HEK293 (cell line): ENCODE results near the gene C12orf57.

Source experiments
- CTCF ChIA-PET: fragments of 350-600 bp; formaldehyde crosslinking; extraction: SDS; loops from one replicate; lab custom pipeline; 2021; ENCODE audit warnings: antibody characterized with exemption; lab: Yijun Ruan, JAX
- POLR2A ChIA-PET: fragments of 300-600 bp; formaldehyde crosslinking; extraction: SDS; loops from one replicate; lab custom pipeline; 2020; ENCODE audit warnings: antibody characterized with exemption, inconsistent platforms; lab: Yijun Ruan, JAX
- H3K27ac ChIP-seq: fragments of 200-500 bp; sonication (Bioruptor generic); 2 replicates; pipeline ENCODE4 v1.5.1; 2014; ENCODE audit warnings: low read depth, low read length, control low read depth, inconsistent platforms; ENCODE audit errors: extremely low read depth
- H3K36me3 ChIP-seq, 2 experiments: fragments of 200-500 bp in 1 of 2; sonication (Bioruptor generic) in 1 of 2; 1 replicate in 1 of 2; 2 replicates in 1 of 2; pipeline ENCODE4 v1.5.1; 2014 to 2017; ENCODE audit warnings: inconsistent platforms in 2 of 2, low read length in 2 of 2; ENCODE audit not compliant: control insufficient read depth in 2 of 2, insufficient read depth in 1 of 2
- H3K4me1 ChIP-seq: fragments of 200-500 bp; sonication (Bioruptor generic); 2 replicates; pipeline ENCODE4 v1.5.1; 2014; ENCODE audit warnings: mild to moderate bottlenecking, low read length, inconsistent platforms; ENCODE audit not compliant: control insufficient read depth, insufficient read depth
- H3K4me3 ChIP-seq: 2 replicates; pipeline ENCODE4 v1.5.1; 2011; ENCODE audit warnings: low read depth, mild to moderate bottlenecking, control low read depth, low read length, moderate library complexity
- H3K9me3 ChIP-seq: fragments of 200-500 bp; sonication (Bioruptor generic); 2 replicates; pipeline ENCODE4 v1.5.1; 2014; ENCODE audit warnings: low read depth, low read length, inconsistent platforms; ENCODE audit not compliant: control insufficient read depth, insufficient read depth
- GLI4 ChIP-seq: fragments of 450-650 bp; formaldehyde crosslinking; IDR thresholded peaks from 2 replicates; pipeline ENCODE4 v1.5.1; 2016; ENCODE audit warnings: missing biosample characterization, missing genetic modification characterization
- IKZF3 ChIP-seq: fragments of 450-650 bp; IDR thresholded peaks from 2 replicates; pipeline ENCODE4 v1.5.0; 2018; ENCODE audit warnings: missing biosample characterization, mild to moderate bottlenecking, missing genetic modification characterization, moderate library complexity
- KLF16 ChIP-seq: fragments of 450-650 bp; formaldehyde crosslinking; IDR thresholded peaks from 2 replicates; pipeline ENCODE4 v1.5.1; 2017; ENCODE audit warnings: missing biosample characterization, missing genetic modification characterization
- KLF7 ChIP-seq: fragments of 450-650 bp; formaldehyde crosslinking; IDR thresholded peaks from 2 replicates; pipeline ENCODE4 v1.5.1; 2016; ENCODE audit warnings: missing biosample characterization, missing genetic modification characterization, borderline replicate concordance
- KLF8 ChIP-seq: fragments of 450-650 bp; formaldehyde crosslinking; IDR thresholded peaks from 2 replicates; pipeline ENCODE4 v1.5.1; 2016; ENCODE audit warnings: missing biosample characterization, missing genetic modification characterization
- KLF9 ChIP-seq: fragments of 450-650 bp; formaldehyde crosslinking; IDR thresholded peaks from 2 replicates; pipeline ENCODE4 v1.5.1; 2016; ENCODE audit warnings: missing biosample characterization, missing genetic modification characterization, low read depth
- REPIN1 ChIP-seq: fragments of 450-650 bp; formaldehyde crosslinking; IDR thresholded peaks from 2 replicates; pipeline ENCODE4 v1.5.1; 2017; ENCODE audit warnings: missing biosample characterization, missing genetic modification characterization, low read depth
- SP3 ChIP-seq: fragments of 450-650 bp; formaldehyde crosslinking; IDR thresholded peaks from 2 replicates; pipeline ENCODE4 v1.5.1; 2016; ENCODE audit warnings: missing biosample characterization, missing genetic modification characterization
- ZBTB17 ChIP-seq: fragments of 450-650 bp; formaldehyde crosslinking; IDR thresholded peaks from 2 replicates; pipeline ENCODE4 v1.5.1; 2016; ENCODE audit warnings: missing biosample characterization, missing genetic modification characterization
- ZBTB7A ChIP-seq: fragments of 450-650 bp; formaldehyde crosslinking; IDR thresholded peaks from 2 replicates; pipeline ENCODE4 v1.5.1; 2016; ENCODE audit warnings: low read depth, missing biosample characterization, missing genetic modification characterization
- ZNF2 ChIP-seq: fragments of 450-650 bp; formaldehyde crosslinking; IDR thresholded peaks from 2 replicates; pipeline ENCODE4 v1.5.1; 2016; ENCODE audit warnings: missing biosample characterization, missing genetic modification characterization
- ZNF223 ChIP-seq: fragments of 450-650 bp; formaldehyde crosslinking; IDR thresholded peaks from 2 replicates; pipeline ENCODE4 v1.5.1; 2016; ENCODE audit warnings: missing biosample characterization, missing genetic modification characterization
- ZNF354C ChIP-seq: fragments of 450-650 bp; formaldehyde crosslinking; IDR thresholded peaks from 2 replicates; pipeline ENCODE4 v1.5.1; 2016; ENCODE audit warnings: missing biosample characterization, missing genetic modification characterization, low read depth, borderline replicate concordance
- ZNF501 ChIP-seq: fragments of 450-650 bp; formaldehyde crosslinking; IDR thresholded peaks from 2 replicates; pipeline ENCODE4 v1.5.1; 2016; ENCODE audit warnings: missing biosample characterization, missing genetic modification characterization
- ZNF585B ChIP-seq: fragments of 450-650 bp; formaldehyde crosslinking; IDR thresholded peaks from 2 replicates; pipeline ENCODE4 v1.5.1; 2016; ENCODE audit warnings: missing biosample characterization, missing genetic modification characterization
- ZNF629 ChIP-seq: fragments of 450-650 bp; formaldehyde crosslinking; IDR thresholded peaks from 2 replicates; pipeline ENCODE4 v1.5.1; 2017; ENCODE audit warnings: missing biosample characterization, missing genetic modification characterization
- ZNF654 ChIP-seq: fragments of 450-650 bp; formaldehyde crosslinking; IDR thresholded peaks from 2 replicates; pipeline ENCODE4 v1.5.1; 2016; ENCODE audit warnings: low read depth, missing biosample characterization, missing genetic modification characterization
- ZNF660 ChIP-seq: fragments of 450-650 bp; IDR thresholded peaks from 2 replicates; pipeline ENCODE4 v1.5.1; 2018; ENCODE audit warnings: missing biosample characterization, mild to moderate bottlenecking, missing genetic modification characterization
- ZNF707 ChIP-seq: fragments of 450-650 bp; formaldehyde crosslinking; IDR thresholded peaks from 2 replicates; pipeline ENCODE4 v1.5.1; 2016; ENCODE audit warnings: missing biosample characterization, missing genetic modification characterization
- ZNF76 ChIP-seq: fragments of 450-650 bp; formaldehyde crosslinking; IDR thresholded peaks from 2 replicates; pipeline ENCODE4; 2016; ENCODE audit warnings: low read depth, missing biosample characterization, missing genetic modification characterization, borderline replicate concordance
- ZNF785 ChIP-seq: fragments of 450-650 bp; formaldehyde crosslinking; IDR thresholded peaks from 2 replicates; pipeline ENCODE4 v1.5.1; 2016; ENCODE audit warnings: missing biosample characterization, missing genetic modification characterization
- TF ChIP-seq, protein P1 (sequence below): fragments of 450-650 bp; formaldehyde crosslinking; IDR thresholded peaks from 2 replicates; pipeline ENCODE4 v1.5.1; 2017; ENCODE audit warnings: missing biosample characterization, missing genetic modification characterization
- TF ChIP-seq, protein P2 (sequence below): fragments of 450-650 bp; formaldehyde crosslinking; IDR thresholded peaks from 2 replicates; pipeline ENCODE4 v1.5.1; 2016; ENCODE audit warnings: missing biosample characterization, missing genetic modification characterization
- TF ChIP-seq, protein P3 (sequence below): fragments of 450-650 bp; formaldehyde crosslinking; IDR thresholded peaks from 2 replicates; pipeline ENCODE4 v1.5.1; 2016; ENCODE audit warnings: missing biosample characterization, missing genetic modification characterization
- TF ChIP-seq, protein P4 (sequence below): fragments of 450-650 bp; formaldehyde crosslinking; conservative IDR thresholded peaks from 2 replicates; pipeline ENCODE4 v1.5.1; 2016; ENCODE audit warnings: low read depth, missing biosample characterization, missing genetic modification characterization

The C12orf57 gene, protein sequence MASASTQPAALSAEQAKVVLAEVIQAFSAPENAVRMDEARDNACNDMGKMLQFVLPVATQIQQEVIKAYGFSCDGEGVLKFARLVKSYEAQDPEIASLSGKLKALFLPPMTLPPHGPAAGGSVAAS

DNA sequence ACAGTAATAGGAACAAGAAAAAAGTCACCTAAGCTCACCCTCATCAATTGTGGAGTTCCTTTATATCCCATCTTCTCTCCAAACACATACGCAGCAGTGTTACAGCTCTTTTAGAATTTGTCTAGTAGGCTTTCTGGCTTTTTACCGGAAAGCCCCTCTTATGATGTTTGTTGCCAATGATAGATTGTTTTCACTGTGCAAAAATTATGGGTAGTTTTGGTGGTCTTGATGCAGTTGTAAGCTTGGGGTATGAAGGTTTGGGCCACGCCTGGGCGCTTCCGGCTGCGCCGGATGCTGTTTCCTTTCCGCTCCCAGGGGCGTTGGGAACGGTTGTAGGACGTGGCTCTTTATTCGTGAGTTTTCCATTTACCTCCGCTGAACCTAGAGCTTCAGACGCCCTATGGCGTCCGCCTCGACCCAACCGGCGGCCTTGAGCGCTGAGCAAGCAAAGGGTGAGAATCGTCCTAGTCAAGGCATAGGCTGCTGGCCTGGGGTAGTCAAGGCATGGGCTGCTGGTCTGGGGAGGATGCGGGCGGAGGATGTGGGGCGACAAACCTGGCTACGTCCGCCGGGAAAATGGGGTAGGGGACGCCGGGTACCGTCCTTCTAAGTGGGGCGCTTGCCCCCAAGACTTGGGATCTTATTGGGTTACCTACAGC lies at the start of gene C12orf57, which contains the start of gene RNU7-1:
TSS of gene C12orf57 (plus strand) at position 301 of the 659 bp plus-strand sequence. CDS start at position 401, 100 bp downstream.
TSS of gene RNU7-1 (plus strand) at position 95 of the 659 bp plus-strand sequence.
- CTCF ChIA-PET: interaction anchor here (0.6 to 6.8 kb wide), 24 partner anchors 8 to 324 kb away, joined by 3 to 138 read pairs (median 6); partner anchors contain the start of genes C1R, C1RL and SPSB2
- Histone ChIP-seq H3K27ac (peak within 1 kb of the TSS; percentile 87), H3K36me3 (peaks cover 10 to 37% of the 10 kb centered on the region in 2 experiments; a peak in 2 of 3 replicates), H3K4me1 (peaks cover 14% of the 10 kb centered on the region), H3K4me3 (peak within 1 kb of the TSS; percentile 61), H3K9me3 (no peaks in the 10 kb centered on the region)
- POLR2A ChIA-PET: interaction anchor here (0.6 to 4.9 kb wide), 39 partner anchors 9 to 410 kb away, joined by 3 to 99 read pairs (median 5); partner anchors contain the start of genes C1RL, CDCA3, COPS7A and ENO2
- TF ChIP-seq ZNF223 (tag by site-specific recombination): no peak
- peak; percentile 80 for TF ChIP-seq ZNF76 (tag by site-specific recombination)
- TF ChIP-seq ZNF654 (tag by site-specific recombination): peak; percentile 31; the same call in 1 of the 2 replicates
- no peak for TF ChIP-seq ZNF585B
- peak; percentile 19; the same call in 1 of the 2 replicates for TF ChIP-seq ZNF501 (tag by site-specific recombination)
- TF ChIP-seq ZNF660: peak; percentile 97
- TF ChIP-seq KLF16 (tag by site-specific recombination): peak; percentile 51
- TF ChIP-seq ZNF2: peak; percentile 70; the same call in 1 of the 2 replicates
- peak; percentile 1; the same call in 1 of the 2 replicates for TF ChIP-seq ZBTB17 (tag by site-specific recombination)
- TF ChIP-seq, protein P1, sequence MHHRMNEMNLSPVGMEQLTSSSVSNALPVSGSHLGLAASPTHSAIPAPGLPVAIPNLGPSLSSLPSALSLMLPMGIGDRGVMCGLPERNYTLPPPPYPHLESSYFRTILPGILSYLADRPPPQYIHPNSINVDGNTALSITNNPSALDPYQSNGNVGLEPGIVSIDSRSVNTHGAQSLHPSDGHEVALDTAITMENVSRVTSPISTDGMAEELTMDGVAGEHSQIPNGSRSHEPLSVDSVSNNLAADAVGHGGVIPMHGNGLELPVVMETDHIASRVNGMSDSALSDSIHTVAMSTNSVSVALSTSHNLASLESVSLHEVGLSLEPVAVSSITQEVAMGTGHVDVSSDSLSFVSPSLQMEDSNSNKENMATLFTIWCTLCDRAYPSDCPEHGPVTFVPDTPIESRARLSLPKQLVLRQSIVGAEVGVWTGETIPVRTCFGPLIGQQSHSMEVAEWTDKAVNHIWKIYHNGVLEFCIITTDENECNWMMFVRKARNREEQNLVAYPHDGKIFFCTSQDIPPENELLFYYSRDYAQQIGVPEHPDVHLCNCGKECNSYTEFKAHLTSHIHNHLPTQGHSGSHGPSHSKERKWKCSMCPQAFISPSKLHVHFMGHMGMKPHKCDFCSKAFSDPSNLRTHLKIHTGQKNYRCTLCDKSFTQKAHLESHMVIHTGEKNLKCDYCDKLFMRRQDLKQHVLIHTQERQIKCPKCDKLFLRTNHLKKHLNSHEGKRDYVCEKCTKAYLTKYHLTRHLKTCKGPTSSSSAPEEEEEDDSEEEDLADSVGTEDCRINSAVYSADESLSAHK: 0 out of 2 replicates have a peak, but pooled peaks have one; percentile 23
- TF ChIP-seq KLF8: peak; percentile 67
- 0 out of 2 replicates have a peak, but pooled peaks have one; percentile 43 for TF ChIP-seq ZNF785
- TF ChIP-seq, protein P2, sequence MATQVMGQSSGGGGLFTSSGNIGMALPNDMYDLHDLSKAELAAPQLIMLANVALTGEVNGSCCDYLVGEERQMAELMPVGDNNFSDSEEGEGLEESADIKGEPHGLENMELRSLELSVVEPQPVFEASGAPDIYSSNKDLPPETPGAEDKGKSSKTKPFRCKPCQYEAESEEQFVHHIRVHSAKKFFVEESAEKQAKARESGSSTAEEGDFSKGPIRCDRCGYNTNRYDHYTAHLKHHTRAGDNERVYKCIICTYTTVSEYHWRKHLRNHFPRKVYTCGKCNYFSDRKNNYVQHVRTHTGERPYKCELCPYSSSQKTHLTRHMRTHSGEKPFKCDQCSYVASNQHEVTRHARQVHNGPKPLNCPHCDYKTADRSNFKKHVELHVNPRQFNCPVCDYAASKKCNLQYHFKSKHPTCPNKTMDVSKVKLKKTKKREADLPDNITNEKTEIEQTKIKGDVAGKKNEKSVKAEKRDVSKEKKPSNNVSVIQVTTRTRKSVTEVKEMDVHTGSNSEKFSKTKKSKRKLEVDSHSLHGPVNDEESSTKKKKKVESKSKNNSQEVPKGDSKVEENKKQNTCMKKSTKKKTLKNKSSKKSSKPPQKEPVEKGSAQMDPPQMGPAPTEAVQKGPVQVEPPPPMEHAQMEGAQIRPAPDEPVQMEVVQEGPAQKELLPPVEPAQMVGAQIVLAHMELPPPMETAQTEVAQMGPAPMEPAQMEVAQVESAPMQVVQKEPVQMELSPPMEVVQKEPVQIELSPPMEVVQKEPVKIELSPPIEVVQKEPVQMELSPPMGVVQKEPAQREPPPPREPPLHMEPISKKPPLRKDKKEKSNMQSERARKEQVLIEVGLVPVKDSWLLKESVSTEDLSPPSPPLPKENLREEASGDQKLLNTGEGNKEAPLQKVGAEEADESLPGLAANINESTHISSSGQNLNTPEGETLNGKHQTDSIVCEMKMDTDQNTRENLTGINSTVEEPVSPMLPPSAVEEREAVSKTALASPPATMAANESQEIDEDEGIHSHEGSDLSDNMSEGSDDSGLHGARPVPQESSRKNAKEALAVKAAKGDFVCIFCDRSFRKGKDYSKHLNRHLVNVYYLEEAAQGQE (tag by site-specific recombination): peak; percentile 32
- peak; percentile 47; the same call in 1 of the 2 replicates for TF ChIP-seq SP3
- peak; percentile 78 for TF ChIP-seq ZNF629 (tag by site-specific recombination)
- no peak for TF ChIP-seq KLF9 (tag by site-specific recombination)
- no peak for TF ChIP-seq ZNF354C
- no peak for TF ChIP-seq ZNF707 (tag by site-specific recombination)
- peak; percentile 40; the same call in 1 of the 2 replicates for TF ChIP-seq KLF7 (tag by site-specific recombination)
- 0 out of 2 replicates have a peak, but pooled peaks have one; percentile 53 for TF ChIP-seq ZBTB7A (tag by site-specific recombination)
- peak; percentile 55; the same call in 1 of the 2 replicates for TF ChIP-seq GLI4 (tag by site-specific recombination)
- TF ChIP-seq, protein P3, sequence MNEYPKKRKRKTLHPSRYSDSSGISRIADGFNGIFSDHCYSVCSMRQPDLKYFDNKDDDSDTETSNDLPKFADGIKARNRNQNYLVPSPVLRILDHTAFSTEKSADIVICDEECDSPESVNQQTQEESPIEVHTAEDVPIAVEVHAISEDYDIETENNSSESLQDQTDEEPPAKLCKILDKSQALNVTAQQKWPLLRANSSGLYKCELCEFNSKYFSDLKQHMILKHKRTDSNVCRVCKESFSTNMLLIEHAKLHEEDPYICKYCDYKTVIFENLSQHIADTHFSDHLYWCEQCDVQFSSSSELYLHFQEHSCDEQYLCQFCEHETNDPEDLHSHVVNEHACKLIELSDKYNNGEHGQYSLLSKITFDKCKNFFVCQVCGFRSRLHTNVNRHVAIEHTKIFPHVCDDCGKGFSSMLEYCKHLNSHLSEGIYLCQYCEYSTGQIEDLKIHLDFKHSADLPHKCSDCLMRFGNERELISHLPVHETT: peak; percentile 39
- peak; percentile 86 for TF ChIP-seq IKZF3 (tag by site-specific recombination)
- TF ChIP-seq, protein P4, sequence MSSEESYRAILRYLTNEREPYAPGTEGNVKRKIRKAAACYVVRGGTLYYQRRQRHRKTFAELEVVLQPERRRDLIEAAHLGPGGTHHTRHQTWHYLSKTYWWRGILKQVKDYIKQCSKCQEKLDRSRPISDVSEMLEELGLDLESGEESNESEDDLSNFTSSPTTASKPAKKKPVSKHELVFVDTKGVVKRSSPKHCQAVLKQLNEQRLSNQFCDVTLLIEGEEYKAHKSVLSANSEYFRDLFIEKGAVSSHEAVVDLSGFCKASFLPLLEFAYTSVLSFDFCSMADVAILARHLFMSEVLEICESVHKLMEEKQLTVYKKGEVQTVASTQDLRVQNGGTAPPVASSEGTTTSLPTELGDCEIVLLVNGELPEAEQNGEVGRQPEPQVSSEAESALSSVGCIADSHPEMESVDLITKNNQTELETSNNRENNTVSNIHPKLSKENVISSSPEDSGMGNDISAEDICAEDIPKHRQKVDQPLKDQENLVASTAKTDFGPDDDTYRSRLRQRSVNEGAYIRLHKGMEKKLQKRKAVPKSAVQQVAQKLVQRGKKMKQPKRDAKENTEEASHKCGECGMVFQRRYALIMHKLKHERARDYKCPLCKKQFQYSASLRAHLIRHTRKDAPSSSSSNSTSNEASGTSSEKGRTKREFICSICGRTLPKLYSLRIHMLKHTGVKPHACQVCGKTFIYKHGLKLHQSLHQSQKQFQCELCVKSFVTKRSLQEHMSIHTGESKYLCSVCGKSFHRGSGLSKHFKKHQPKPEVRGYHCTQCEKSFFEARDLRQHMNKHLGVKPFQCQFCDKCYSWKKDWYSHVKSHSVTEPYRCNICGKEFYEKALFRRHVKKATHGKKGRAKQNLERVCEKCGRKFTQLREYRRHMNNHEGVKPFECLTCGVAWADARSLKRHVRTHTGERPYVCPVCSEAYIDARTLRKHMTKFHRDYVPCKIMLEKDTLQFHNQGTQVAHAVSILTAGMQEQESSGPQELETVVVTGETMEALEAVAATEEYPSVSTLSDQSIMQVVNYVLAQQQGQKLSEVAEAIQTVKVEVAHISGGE: peak; percentile 91
- peak; percentile 56; the same call in 1 of the 2 replicates for TF ChIP-seq REPIN1
